Measurements from ENCODE around the gene POGZ. TPM values are rescaled to one million over a fixed set of nuclear protein-coding genes. Genes with fewer than 3 reads are reported as not detected.

Gene POGZ
- total RNA-seq, 1 donor from 2014 or later: 37.3 TPM

- no peak overlapping the region for H3K27ac ChIP-seq (replicated peaks)
- no peaks in the 10 kb centered on the region for H3K4me1 ChIP-seq
- no peaks in the 10 kb centered on the region for H3K36me3 ChIP-seq
- no peak overlapping the region for H3K4me3 ChIP-seq
- no peak for TF ChIP-seq CTCF (IDR thresholded peaks at IDR 0.05; ENCODE audit: borderline replicate concordance)
- DNase-seq: no peak
- intact Hi-C loops (cut with micrococcal nuclease): no loop called here
- no peaks in the 10 kb centered on the region for H3K27me3 ChIP-seq (ENCODE audit: low read depth)
- H3K9me3 ChIP-seq (replicated peaks): no peaks in the 10 kb centered on the region
These were observed 43.8 kb upstream of the POGZ start for GRCh38 chr1:151502859-151503780.

- TF ChIP-seq CTCF (IDR thresholded peaks at IDR 0.05; ENCODE audit: borderline replicate concordance): no peak
- intact Hi-C loops (cut with micrococcal nuclease): no loop called here
These were observed 42.9 kb upstream of the POGZ start for GRCh38 chr1:151502035-151502700.

GRCh38 chr1:151501474-151501873 lies 42.2 kb upstream of the POGZ start:
- intact Hi-C loops (cut with micrococcal nuclease): no loop called here
- no peak overlapping the region for H3K27ac ChIP-seq (replicated peaks)
- H3K36me3 ChIP-seq: no peaks in the 10 kb centered on the region
- no peak for TF ChIP-seq CTCF (IDR thresholded peaks at IDR 0.05; ENCODE audit: borderline replicate concordance)
- no peaks in the 10 kb centered on the region for H3K4me1 ChIP-seq
- no peaks in the 10 kb centered on the region for H3K27me3 ChIP-seq (ENCODE audit: low read depth)
- no peak overlapping the region for H3K4me3 ChIP-seq
- H3K9me3 ChIP-seq (replicated peaks): no peaks in the 10 kb centered on the region
- no peak for DNase-seq

More at GRCh38 chr1:151502035-151502700, 42.9 kb upstream of the POGZ start:
- no peak overlapping the region for H3K27ac ChIP-seq (replicated peaks)
- H3K27me3 ChIP-seq (ENCODE audit: low read depth): no peaks in the 10 kb centered on the region
- H3K36me3 ChIP-seq: no peaks in the 10 kb centered on the region
- no peaks in the 10 kb centered on the region for H3K9me3 ChIP-seq (replicated peaks)
- H3K4me1 ChIP-seq: no peaks in the 10 kb centered on the region
- no peak overlapping the region for H3K4me3 ChIP-seq
- DNase-seq: no peak

- Histone ChIP-seq H3K4me3 (no peak overlapping the region), H3K36me3 (no peaks in the 10 kb centered on the region), H3K4me1 (no peaks in the 10 kb centered on the region), H3K27ac (replicated peaks) (no peak overlapping the region), H3K27me3 (ENCODE audit: low read depth) (no peaks in the 10 kb centered on the region), H3K9me3 (replicated peaks) (no peaks in the 10 kb centered on the region)
- no peak for TF ChIP-seq CTCF (IDR thresholded peaks at IDR 0.05; ENCODE audit: borderline replicate concordance)
- intact Hi-C loops (cut with micrococcal nuclease): no loop called here
- no peak for DNase-seq
These were observed 40.6 kb upstream of the POGZ start for GRCh38 chr1:151499930-151500329.

DNA sequence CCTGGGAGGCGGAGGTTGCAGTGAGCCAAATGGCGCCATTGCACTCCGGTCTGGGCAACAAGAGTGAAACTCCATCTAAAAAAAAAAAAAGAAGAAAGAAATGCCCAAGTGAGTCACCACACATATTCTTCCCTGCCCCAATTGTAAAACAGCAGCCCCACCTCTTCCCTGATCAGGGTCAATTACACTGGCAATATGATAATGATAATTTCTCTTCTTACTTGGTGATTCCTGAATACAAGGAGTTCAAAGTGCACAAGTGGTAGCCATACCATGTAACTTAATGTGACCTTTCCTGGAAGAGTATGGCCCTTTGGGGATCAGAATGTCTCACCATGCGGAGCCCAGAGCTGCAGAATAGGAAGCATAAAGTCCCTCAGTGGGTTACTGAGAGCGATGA lies 40.1 kb upstream of the POGZ start:
- Histone ChIP-seq H3K4me3 (no peak overlapping the region), H3K9me3 (replicated peaks) (no peaks in the 10 kb centered on the region), H3K36me3 (no peaks in the 10 kb centered on the region), H3K4me1 (no peaks in the 10 kb centered on the region), H3K27ac (replicated peaks) (no peak overlapping the region), H3K27me3 (ENCODE audit: low read depth) (no peaks in the 10 kb centered on the region)
- no peak for DNase-seq
- no peak for TF ChIP-seq CTCF (IDR thresholded peaks at IDR 0.05; ENCODE audit: borderline replicate concordance)
- intact Hi-C loops (cut with micrococcal nuclease): no loop called here

Data from left ventricle myocardium inferior (tissue), 1 donor.